Measurements from ENCODE around the gene IPO11.
"Not testable (repeated sequence)": the region's sequence is repeated elsewhere in the genome, so short reads cannot be mapped to it uniquely, and the experiment has no call there.

IPO11 gene

GRCh38 chr5:62448528-62448927 is 36.0 kb downstream of the IPO11 start:
- DNase-seq (ENCODE audit: low read depth) = no peak

DNA sequence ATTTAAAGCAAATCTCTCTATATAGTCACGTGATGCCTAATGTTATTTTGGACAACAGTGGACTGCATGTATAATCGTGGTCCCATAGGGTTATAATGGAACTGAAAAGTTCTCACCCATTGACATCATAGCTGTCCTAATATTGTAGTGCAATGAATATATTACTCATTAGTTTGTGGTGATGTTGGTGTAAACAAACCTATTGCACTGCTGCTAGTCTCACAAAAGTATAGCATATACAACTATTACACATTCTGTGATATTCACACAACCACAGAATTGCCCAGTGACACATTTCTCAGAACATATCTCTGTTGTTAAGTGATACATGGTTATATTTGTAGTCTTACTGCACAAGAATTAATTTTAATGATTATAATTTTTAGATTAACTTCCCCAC is 37.7 kb downstream of the IPO11 start:
- DNase-seq (ENCODE audit: low read depth) = no peak

- no peak for DNase-seq (ENCODE audit: low read depth)
Observed at GRCh38 chr5:62457071-62457470, 44.5 kb downstream of the IPO11 start.

GRCh38 chr5:62460578-62460983 is 48.0 kb downstream of the IPO11 start:
- DNase-seq (ENCODE audit: low read depth) = no peak

DNA sequence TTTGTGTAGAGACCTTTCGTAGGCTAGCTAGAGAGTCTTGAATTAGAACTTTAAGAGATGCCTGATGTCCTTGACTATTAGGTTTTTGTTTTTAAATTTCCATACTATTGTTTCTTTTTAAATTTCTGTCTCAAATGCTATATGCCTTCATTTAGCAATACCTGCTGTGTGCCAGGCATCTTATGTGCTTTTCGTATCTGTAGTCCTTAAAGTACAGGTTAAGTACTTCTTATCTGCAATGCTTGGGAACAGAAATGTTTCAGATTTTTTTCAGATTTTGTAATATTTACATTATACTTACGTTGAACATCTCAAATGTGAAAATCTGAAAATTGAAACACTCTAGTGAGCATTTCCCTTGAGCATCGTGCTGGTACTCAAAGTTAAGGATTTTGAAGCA is 49.0 kb downstream of the IPO11 start:
- DNase-seq (ENCODE audit: low read depth) = no peak

GRCh38 chr5:62465985-62466925 is 53.7 kb downstream of the IPO11 start:
- no peak for DNase-seq (ENCODE audit: low read depth)

DNA sequence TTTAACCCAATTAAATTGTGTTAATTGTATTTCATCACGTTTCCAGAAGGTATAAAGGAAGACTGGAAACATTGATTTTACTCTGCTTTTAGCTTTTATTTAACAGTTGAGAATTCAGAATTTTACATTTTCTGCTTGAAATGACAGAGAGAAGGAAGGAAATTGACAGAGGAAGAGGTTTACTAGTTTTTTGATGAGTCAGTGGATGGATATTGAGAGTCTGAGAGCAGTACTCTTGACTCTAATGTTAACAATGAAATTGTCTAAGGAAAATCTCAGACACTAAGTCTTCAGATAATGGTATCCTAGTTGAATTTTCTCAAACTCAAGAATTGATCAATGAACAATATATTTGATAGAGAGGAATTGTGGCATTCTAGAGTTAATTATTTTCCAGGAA is 60.6 kb downstream of the IPO11 start:
- no peak for DNase-seq (ENCODE audit: low read depth)

GRCh38 chr5:62475072-62475471 is 62.5 kb downstream of the IPO11 start:
- no peak for DNase-seq (ENCODE audit: low read depth)

DNA sequence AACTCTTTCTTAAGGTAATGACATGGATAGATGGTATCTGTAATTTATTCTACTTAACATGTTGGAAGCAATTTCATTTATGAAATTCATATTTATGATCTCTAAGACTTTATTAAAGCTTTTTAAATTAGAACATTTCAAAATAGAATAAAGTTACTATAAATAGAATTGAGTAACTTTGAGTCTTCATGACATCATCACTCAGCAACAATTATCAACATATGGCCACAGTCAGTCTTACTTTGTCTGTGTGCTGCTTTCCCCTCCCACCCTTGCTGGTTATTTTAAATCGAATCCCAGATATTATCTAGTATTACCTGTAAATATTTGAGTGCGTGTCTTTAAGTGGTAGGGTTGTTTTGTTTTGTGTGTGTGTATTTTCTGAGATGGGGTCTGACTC is 65.2 kb downstream of the IPO11 start:
- no peak for DNase-seq (ENCODE audit: low read depth)

- DNase-seq (ENCODE audit: low read depth) = no peak
Observed at GRCh38 chr5:62483556-62483955, 71.0 kb downstream of the IPO11 start.

DNA sequence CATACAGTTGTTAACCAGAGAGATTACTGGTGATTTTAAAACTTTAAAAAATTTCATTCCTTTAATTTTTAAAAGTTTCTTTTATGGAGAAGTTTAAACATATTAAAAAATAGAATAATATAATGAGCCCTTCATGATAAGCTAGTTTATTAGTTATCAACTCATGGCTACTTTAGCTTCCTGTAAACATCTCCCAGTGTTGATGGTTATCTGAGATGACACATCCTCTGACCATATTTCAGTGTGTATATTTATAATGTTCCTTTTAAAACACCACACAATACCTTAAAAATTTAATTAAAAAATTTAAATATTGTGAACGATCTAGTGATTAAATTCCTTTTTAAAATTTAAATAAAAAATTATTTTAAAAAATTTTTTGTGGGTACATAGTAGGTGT is 74.1 kb downstream of the IPO11 start:
- DNase-seq (ENCODE audit: low read depth) = no peak

DNA sequence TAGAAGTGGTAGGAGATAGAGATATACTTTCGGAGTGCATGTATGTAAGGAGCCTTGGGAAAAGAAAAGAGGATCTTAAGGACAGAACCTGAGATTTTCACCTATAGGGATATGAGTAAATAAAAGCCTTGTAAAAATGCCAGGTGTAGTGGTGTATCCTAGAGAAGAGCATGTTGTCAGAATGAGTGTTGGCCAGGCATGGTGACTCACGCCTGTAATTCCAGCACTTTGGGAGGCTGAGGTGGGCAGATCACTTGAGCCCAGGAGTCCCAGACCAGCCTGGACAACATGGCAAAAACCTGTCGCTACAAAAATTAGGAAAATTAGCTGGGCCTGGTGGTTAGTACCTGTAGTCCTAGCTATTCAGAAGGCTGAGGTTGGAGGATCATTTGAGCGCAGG is 76.0 kb downstream of the IPO11 start:
- DNase-seq (ENCODE audit: low read depth) = no peak

DNA sequence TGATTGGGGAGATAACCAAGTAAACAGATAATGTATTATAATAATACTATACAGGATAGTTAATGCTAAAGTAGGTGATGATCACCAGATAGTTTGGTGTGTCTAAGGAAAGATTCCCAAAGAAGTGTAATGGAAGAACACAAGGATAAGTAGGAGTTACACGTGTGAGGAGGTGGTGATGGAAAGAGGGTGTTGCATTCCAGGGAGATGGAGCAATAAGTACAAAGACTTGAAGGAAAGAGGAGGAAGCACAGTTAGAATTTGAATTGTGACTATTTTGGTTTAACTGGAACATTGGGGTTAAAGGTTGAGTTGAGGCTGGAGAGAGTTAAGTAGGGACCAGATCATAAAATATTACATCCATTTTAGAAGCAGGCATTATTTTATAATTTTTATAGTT is 76.9 kb downstream of the IPO11 start:
- DNase-seq (ENCODE audit: low read depth) = no peak

GRCh38 chr5:62494772-62495171 is 82.2 kb downstream of the IPO11 start:
- DNase-seq (ENCODE audit: low read depth) = no peak

GRCh38 chr5:62496876-62497275 is 84.3 kb downstream of the IPO11 start:
- no peak for DNase-seq (ENCODE audit: low read depth)

DNA sequence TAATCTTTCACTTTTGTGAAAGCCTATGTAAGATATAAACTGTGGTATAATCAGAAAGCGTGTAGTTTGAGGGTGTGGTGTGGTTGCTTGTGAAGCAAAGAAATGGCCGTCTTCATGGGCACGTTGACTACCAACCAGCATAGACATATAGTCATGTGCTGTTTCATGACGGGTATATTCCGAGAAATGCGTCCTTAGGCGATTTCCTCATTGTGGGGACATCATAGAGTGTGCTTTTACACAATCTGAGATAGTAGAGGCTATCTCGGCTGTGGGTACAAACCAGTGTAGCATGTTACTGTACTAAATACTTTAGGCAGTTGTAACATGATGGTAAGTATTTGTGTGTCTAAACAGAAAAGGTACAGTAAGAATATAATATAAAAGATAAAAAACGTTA is 86.4 kb downstream of the IPO11 start:
- no peak for DNase-seq (ENCODE audit: low read depth)

- DNase-seq (ENCODE audit: low read depth) = no peak
Observed at GRCh38 chr5:62499756-62500155, 87.2 kb downstream of the IPO11 start.

DNA sequence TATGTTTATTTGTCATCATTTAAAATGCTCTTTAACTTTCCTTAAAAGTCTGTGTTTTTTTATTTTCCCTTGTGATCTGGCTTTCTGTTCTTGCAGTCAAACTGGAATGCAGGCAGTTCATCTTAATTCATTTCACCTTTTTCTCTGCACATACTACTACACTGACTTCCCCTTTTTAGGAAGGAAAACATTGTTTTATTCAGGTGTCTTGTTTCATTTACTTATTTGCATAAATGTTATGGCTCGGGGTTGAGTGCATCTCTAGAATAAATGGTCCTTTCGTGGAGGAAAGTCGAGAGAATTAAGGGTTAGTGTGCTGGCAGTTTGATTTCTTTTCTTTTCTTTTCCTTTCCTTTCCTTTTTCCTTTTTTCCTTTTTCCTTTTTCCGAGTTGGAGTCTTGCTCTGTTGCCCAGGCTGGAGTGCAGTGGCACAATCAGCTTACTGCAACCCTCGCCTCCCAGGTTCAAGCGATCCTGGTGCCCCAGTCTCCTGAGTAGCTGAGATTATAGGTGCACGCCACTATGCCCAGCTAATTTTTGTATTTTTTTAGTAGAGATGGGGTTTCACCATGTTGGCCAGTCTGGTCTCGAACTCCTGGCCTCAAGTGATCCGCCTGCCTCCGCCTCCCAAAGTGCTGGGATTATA is 90.0 kb downstream of the IPO11 start:
- no peak for DNase-seq (ENCODE audit: low read depth)

DNA sequence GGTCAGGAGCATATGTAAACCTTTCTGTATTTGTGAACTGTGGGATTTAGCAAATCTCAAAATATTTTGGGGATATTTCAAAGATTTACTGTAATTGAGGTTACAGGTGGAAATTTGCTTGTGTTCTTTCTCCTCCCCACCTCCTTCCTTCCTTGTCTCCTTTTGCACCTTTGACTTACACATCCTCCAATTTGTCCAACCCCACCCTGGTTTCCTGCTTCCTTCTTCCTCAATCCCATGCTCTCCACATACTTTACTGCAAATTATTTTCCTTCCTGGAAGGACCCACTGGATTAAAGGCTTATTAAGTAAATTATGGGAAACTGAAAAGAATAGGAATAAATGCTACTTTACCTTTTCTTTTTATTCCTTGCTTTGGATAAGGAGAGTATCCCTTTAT is 91.6 kb downstream of the IPO11 start:
- DNase-seq (ENCODE audit: low read depth) = no peak

- no peak for DNase-seq (ENCODE audit: low read depth)
Observed at GRCh38 chr5:62506659-62507460, 94.3 kb downstream of the IPO11 start.

- DNase-seq (ENCODE audit: low read depth) = not testable (repeated sequence)
Observed at GRCh38 chr5:62508760-62509159, 96.2 kb downstream of the IPO11 start.

GRCh38 chr5:62509806-62510205 is 97.2 kb downstream of the IPO11 start:
- DNase-seq (ENCODE audit: low read depth) = no peak

GRCh38 chr5:62513085-62513484 is 100.5 kb downstream of the IPO11 start:
- DNase-seq (ENCODE audit: low read depth) = not testable (repeated sequence)

All from stimulated activated CD8-positive, alpha-beta memory T cell treated with anti-CD3 and anti-CD28 coated beads, Interleukin-15, amount 100 ng/mL, for 1 hour (primary cell).